Measurements from ENCODE around the gene PRKCZ.

The PRKCZ gene

GRCh38 chr1:2045468-2046173 lies 4.6 kb upstream of the PRKCZ start:
- Mint-ChIP-seq H3K27me3 (ENCODE audit: low read depth) (peaks cover 35% of the 10 kb centered on the region), H3K4me1 (ENCODE audit: low read depth) (peaks cover 9% of the 10 kb centered on the region), H3K9me3 (no peaks in the 10 kb centered on the region), H3K36me3 (ENCODE audit: low read depth) (no peaks in the 10 kb centered on the region), H3K27ac (peak overlapping the region; percentile 15), H3K4me3 (peak overlapping the region; percentile 24)
- no peak for DNase-seq (ENCODE audit: low spot score)

- no peak overlapping the region for H3K4me3 Mint-ChIP-seq
- H3K27ac Mint-ChIP-seq, result no peak overlapping the region
- no peaks in the 10 kb centered on the region for H3K9me3 Mint-ChIP-seq
- DNase-seq (ENCODE audit: low spot score), result peak; percentile 42
- H3K36me3 Mint-ChIP-seq (ENCODE audit: low read depth), result no peaks in the 10 kb centered on the region
- H3K27me3 Mint-ChIP-seq (ENCODE audit: low read depth), result peaks cover 35% of the 10 kb centered on the region
- H3K4me1 Mint-ChIP-seq (ENCODE audit: low read depth), result peaks cover 9% of the 10 kb centered on the region
Observed at GRCh38 chr1:2046174-2046917, 3.9 kb upstream of the PRKCZ start.

GRCh38 chr1:2046953-2047748 lies 3.1 kb upstream of the PRKCZ start:
- Mint-ChIP-seq H3K27ac (no peak overlapping the region), H3K27me3 (ENCODE audit: low read depth) (peaks cover 43% of the 10 kb centered on the region), H3K4me1 (ENCODE audit: low read depth) (peaks cover 9% of the 10 kb centered on the region), H3K9me3 (no peaks in the 10 kb centered on the region), H3K4me3 (no peak overlapping the region), H3K36me3 (ENCODE audit: low read depth) (no peaks in the 10 kb centered on the region)
- no peak for DNase-seq (ENCODE audit: low spot score)

- Mint-ChIP-seq H3K4me1 (ENCODE audit: low read depth) (peaks cover 9% of the 10 kb centered on the region), H3K36me3 (ENCODE audit: low read depth) (no peaks in the 10 kb centered on the region), H3K27ac (no peak overlapping the region), H3K4me3 (peak overlapping the region; percentile 67), H3K27me3 (ENCODE audit: low read depth) (peaks cover 47% of the 10 kb centered on the region), H3K9me3 (no peaks in the 10 kb centered on the region)
- DNase-seq (ENCODE audit: low spot score), result no peak
Observed at GRCh38 chr1:2047749-2048729, 2.2 kb upstream of the PRKCZ start.

GRCh38 chr1:2049225-2049717 lies 940 bp upstream of the PRKCZ start:
- Mint-ChIP-seq H3K4me1 (ENCODE audit: low read depth) (peaks cover 9% of the 10 kb centered on the region), H3K9me3 (no peaks in the 10 kb centered on the region), H3K27ac (no peak overlapping the region), H3K27me3 (ENCODE audit: low read depth) (peaks cover 45% of the 10 kb centered on the region), H3K36me3 (ENCODE audit: low read depth) (no peaks in the 10 kb centered on the region), H3K4me3 (peak overlapping the region; percentile 79)
- DNase-seq (ENCODE audit: low spot score), result no peak

- Mint-ChIP-seq H3K36me3 (ENCODE audit: low read depth) (no peaks in the 10 kb centered on the region), H3K27ac (no peak overlapping the region)
Observed at GRCh38 chr1:2050461-2050792, 216 bp downstream of the PRKCZ start.

GRCh38 chr1:2050793-2051682 lies 827 bp downstream of the PRKCZ start:
- peaks cover 7% of the 10 kb centered on the region for H3K4me1 Mint-ChIP-seq (ENCODE audit: low read depth)
- H3K36me3 Mint-ChIP-seq (ENCODE audit: low read depth), result no peaks in the 10 kb centered on the region
- DNase-seq (ENCODE audit: low spot score), result no peak
- H3K9me3 Mint-ChIP-seq, result no peaks in the 10 kb centered on the region
- H3K27me3 Mint-ChIP-seq (ENCODE audit: low read depth), result peaks cover 34% of the 10 kb centered on the region
- H3K27ac Mint-ChIP-seq, result no peak overlapping the region
- no peak overlapping the region for H3K4me3 Mint-ChIP-seq

More at GRCh38 chr1:2050461-2050792, 216 bp downstream of the PRKCZ start:
- H3K27me3 Mint-ChIP-seq (ENCODE audit: low read depth), result peaks cover 39% of the 10 kb centered on the region
- H3K4me1 Mint-ChIP-seq (ENCODE audit: low read depth), result peaks cover 9% of the 10 kb centered on the region
- DNase-seq (ENCODE audit: low spot score), result no peak
- no peak overlapping the region for H3K4me3 Mint-ChIP-seq
- no peaks in the 10 kb centered on the region for H3K9me3 Mint-ChIP-seq

GRCh38 chr1:2052054-2052679 lies 2.0 kb downstream of the PRKCZ start:
- peaks cover 7% of the 10 kb centered on the region for H3K4me1 Mint-ChIP-seq (ENCODE audit: low read depth)
- no peaks in the 10 kb centered on the region for H3K36me3 Mint-ChIP-seq (ENCODE audit: low read depth)
- H3K9me3 Mint-ChIP-seq, result no peaks in the 10 kb centered on the region
- peaks cover 29% of the 10 kb centered on the region for H3K27me3 Mint-ChIP-seq (ENCODE audit: low read depth)
- H3K4me3 Mint-ChIP-seq, result no peak overlapping the region
- H3K27ac Mint-ChIP-seq, result no peak overlapping the region
- no peak for DNase-seq (ENCODE audit: low spot score)

- DNase-seq (ENCODE audit: low spot score), result no peak
- Mint-ChIP-seq H3K4me1 (ENCODE audit: low read depth) (peaks cover 7% of the 10 kb centered on the region), H3K27me3 (ENCODE audit: low read depth) (peaks cover 29% of the 10 kb centered on the region), H3K27ac (no peak overlapping the region), H3K36me3 (ENCODE audit: low read depth) (no peaks in the 10 kb centered on the region), H3K4me3 (no peak overlapping the region), H3K9me3 (no peaks in the 10 kb centered on the region)
Observed at GRCh38 chr1:2052756-2053155, 2.5 kb downstream of the PRKCZ start.

GRCh38 chr1:2053217-2053616 lies 3.0 kb downstream of the PRKCZ start:
- H3K27ac Mint-ChIP-seq, result no peak overlapping the region
- DNase-seq (ENCODE audit: low spot score), result no peak
- H3K27me3 Mint-ChIP-seq (ENCODE audit: low read depth), result peaks cover 27% of the 10 kb centered on the region
- H3K36me3 Mint-ChIP-seq (ENCODE audit: low read depth), result no peaks in the 10 kb centered on the region
- peaks cover 7% of the 10 kb centered on the region for H3K4me1 Mint-ChIP-seq (ENCODE audit: low read depth)
- no peak overlapping the region for H3K4me3 Mint-ChIP-seq
- H3K9me3 Mint-ChIP-seq, result no peaks in the 10 kb centered on the region

- no peak for DNase-seq (ENCODE audit: low spot score)
- Mint-ChIP-seq H3K9me3 (no peaks in the 10 kb centered on the region), H3K4me3 (no peak overlapping the region), H3K4me1 (ENCODE audit: low read depth) (peaks cover 6% of the 10 kb centered on the region), H3K27me3 (ENCODE audit: low read depth) (peaks cover 20% of the 10 kb centered on the region), H3K36me3 (ENCODE audit: low read depth) (no peaks in the 10 kb centered on the region), H3K27ac (no peak overlapping the region)
Observed at GRCh38 chr1:2053784-2054376, 3.7 kb downstream of the PRKCZ start.

- H3K4me1 Mint-ChIP-seq (ENCODE audit: low read depth), result no peaks in the 10 kb centered on the region
Observed at GRCh38 chr1:2054560-2054959, 4.3 kb downstream of the PRKCZ start.

More at GRCh38 chr1:2054560-2054959, 4.3 kb downstream of the PRKCZ start:
- H3K27ac Mint-ChIP-seq, result no peak overlapping the region
- H3K27me3 Mint-ChIP-seq (ENCODE audit: low read depth), result peaks cover 13% of the 10 kb centered on the region
- no peak for DNase-seq (ENCODE audit: low spot score)
- H3K4me3 Mint-ChIP-seq, result no peak overlapping the region
- H3K9me3 Mint-ChIP-seq, result no peaks in the 10 kb centered on the region
- no peaks in the 10 kb centered on the region for H3K36me3 Mint-ChIP-seq (ENCODE audit: low read depth)
